Mucosa of descending colon (tissue), 3 donors: Measurements from ENCODE around the gene SFXN2. TPM values are rescaled to one million over a fixed set of nuclear protein-coding genes. Genes with fewer than 3 reads are reported as not detected.

Experiments used
- ATAC-seq: fragments of 200-7000 bp; cut with Tn5 transposase; one replicate; pipeline ENCODE4 v1.9.1; 2020; ENCODE audit warnings: mild to moderate bottlenecking, moderate library complexity
- DNase-seq, 3 donors: peaks; one replicate each; pipeline ENCODE4 v3.0.0-alpha.2; 2020
- H3K36me3 ChIP-seq: fragments of 200-600 bp; one replicate; pipeline ENCODE4 v1.8.0; 2021; ENCODE audit warnings: low read depth, mild to moderate bottlenecking
- H3K4me1 ChIP-seq: fragments of 200-600 bp; one replicate; pipeline ENCODE4 v1.8.0; 2021; ENCODE audit warnings: low read depth, mild to moderate bottlenecking
- H3K4me3 ChIP-seq: fragments of 200-600 bp; one replicate; pipeline ENCODE4 v1.8.0; 2021; ENCODE audit warnings: mild to moderate bottlenecking
- H3K9me3 ChIP-seq: fragments of 200-600 bp; one replicate; pipeline ENCODE4 v1.8.0; 2021; ENCODE audit warnings: mild to moderate bottlenecking
- intact Hi-C, 2 donors: fragments of 100-400 bp; cut with DNase I in 1 of 2; cut with micrococcal nuclease in 1 of 2; formaldehyde crosslinking; loops; one replicate each; pipeline versions ENCODE4 v1.11.0 to v1.11.1; 2022; cut with DNase I, micrococcal nuclease
- total RNA-seq, 3 donors: library from RNA; stranded (reverse); fragmentation: NEBNext Ultra II Directional in 2 of 3; extraction: Animal tissue kit (Norgen Biotek cat#: 25700) in 2 of 3; gene quantifications; one replicate each; pipeline versions ENCODE4 v1.2.1 to v1.2.4, GENCODE V29; 2021 to 2023
- TF ChIP-seq, protein P1 (sequence below): fragments of 200-600 bp; IDR thresholded peaks from one replicate; pipeline ENCODE4 v1.8.0; 2022; ENCODE audit warnings: antibody characterized with exemption, mild to moderate bottlenecking
- donor health status: DM: no; HTN: no; CAD: no; lungs with moderate emphysema.
- donor health status: DM: no; HTN: no; CAD: no.
- donor health status: DM: no; HTN: yes; CAD: no.

Gene SFXN2
- total RNA-seq, 3 donors from 2014 or later, result 6.9 to 19.1 (median 14.2) TPM

DNA sequence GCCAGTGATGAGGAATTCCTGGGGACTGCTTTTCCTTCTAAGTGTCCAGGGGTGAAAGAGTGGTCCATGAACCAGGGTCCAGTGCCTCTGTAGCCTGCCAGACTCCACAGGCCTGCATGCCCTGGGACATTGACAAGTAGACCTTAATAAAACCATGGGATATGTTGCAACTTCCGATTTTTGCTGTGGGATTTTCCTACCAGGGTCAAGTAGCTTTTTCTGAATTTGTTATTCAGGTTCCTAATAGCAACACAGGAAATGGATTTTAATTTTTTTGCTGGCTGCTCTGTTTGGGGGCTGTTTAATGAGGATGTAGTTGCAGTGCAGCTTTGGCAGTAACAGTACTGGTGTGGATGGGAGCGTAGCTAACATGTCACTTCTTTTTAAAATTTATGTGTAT is 71.4 kb downstream of the SFXN2 start:
- DNase-seq (no peak), ATAC-seq (peak; percentile 7)
- H3K4me3 ChIP-seq, result no peak overlapping the region
- no peaks in the 10 kb centered on the region for H3K9me3 ChIP-seq
- H3K36me3 ChIP-seq, result no peaks in the 10 kb centered on the region
- TF ChIP-seq, protein P1, sequence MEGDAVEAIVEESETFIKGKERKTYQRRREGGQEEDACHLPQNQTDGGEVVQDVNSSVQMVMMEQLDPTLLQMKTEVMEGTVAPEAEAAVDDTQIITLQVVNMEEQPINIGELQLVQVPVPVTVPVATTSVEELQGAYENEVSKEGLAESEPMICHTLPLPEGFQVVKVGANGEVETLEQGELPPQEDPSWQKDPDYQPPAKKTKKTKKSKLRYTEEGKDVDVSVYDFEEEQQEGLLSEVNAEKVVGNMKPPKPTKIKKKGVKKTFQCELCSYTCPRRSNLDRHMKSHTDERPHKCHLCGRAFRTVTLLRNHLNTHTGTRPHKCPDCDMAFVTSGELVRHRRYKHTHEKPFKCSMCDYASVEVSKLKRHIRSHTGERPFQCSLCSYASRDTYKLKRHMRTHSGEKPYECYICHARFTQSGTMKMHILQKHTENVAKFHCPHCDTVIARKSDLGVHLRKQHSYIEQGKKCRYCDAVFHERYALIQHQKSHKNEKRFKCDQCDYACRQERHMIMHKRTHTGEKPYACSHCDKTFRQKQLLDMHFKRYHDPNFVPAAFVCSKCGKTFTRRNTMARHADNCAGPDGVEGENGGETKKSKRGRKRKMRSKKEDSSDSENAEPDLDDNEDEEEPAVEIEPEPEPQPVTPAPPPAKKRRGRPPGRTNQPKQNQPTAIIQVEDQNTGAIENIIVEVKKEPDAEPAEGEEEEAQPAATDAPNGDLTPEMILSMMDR, result no peak
- peaks cover 5% of the 10 kb centered on the region for H3K4me1 ChIP-seq
- intact Hi-C loops, result no loop called here

DNA sequence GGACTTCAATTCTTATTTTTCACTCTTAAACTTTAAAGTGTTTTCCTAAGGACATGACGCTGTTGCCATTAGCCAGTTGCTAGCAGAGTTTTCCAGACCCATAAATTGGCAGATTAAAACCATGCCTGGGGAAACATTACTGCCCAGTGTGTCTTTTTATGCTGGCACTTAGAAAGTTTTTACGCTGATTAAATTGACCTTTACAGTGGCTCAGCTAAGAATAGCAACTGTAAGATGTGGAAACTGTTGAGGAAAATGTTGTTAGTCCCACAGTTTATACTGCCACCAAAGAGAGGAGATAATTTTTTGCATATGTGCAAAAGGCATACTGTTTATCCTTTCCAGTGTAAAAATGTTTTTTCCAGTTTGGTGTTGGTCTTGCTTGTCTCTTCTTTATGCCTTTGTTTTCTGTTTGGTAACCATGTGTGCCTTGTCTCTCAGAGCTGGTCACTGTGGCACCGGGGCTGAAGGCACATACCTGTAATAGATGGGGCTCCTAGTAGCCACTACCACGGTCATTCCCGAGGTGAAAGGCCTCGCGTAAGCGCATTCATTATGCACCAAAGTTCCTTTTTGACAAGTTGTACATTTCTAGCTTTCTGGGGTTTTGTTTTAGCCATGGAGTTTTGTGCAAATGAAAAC is 77.4 kb downstream of the SFXN2 start:
- TF ChIP-seq, protein P1, result no peak
- Histone ChIP-seq H3K9me3 (no peaks in the 10 kb centered on the region), H3K36me3 (no peaks in the 10 kb centered on the region), H3K4me1 (peaks cover 11% of the 10 kb centered on the region), H3K4me3 (no peak overlapping the region)
- intact Hi-C loops, result no loop called here
- ATAC-seq, result no peak
- DNase-seq, result no peak

Other genes with a start within 250 kb of the SFXN2 start
- 100 to 1,000 TPM in 1 of 3 donors, 10 to 100 TPM in 2; 70.6 to 121 (median 77.7) TPM for gene ACTR1A, start 211.9 kb upstream of the SFXN2 start, total RNA-seq
- gene SUFU, start 210.7 kb upstream of the SFXN2 start, total RNA-seq, result 10 to 100 TPM in 1 of 3 donors, 1 to 10 TPM in 2; 9.0 to 13.9 (median 9.5) TPM
- gene TRIM8, start 70.2 kb upstream of the SFXN2 start, total RNA-seq, result 10 to 100 TPM; 65.5 to 89.9 (median 71.3) TPM
- 10 to 100 TPM in 1 of 3 donors, 1 to 10 TPM in 2; 2.4 to 11.2 (median 4.4) TPM for gene ARL3, start 239 bp upstream of the SFXN2 start, total RNA-seq
- gene WBP1L, start 29.3 kb downstream of the SFXN2 start, total RNA-seq, result 10 to 100 TPM; 38.9 to 61.3 (median 51.0) TPM
- gene CYP17A1, start 122.8 kb downstream of the SFXN2 start, total RNA-seq, result under 1 TPM in 1 of 3 donors, not detected in 2; 0.96 TPM
- gene BORCS7, start 139.6 kb downstream of the SFXN2 start, total RNA-seq, result 10 to 100 TPM; 17.1 to 18.6 (median 18.4) TPM
- 1 to 10 TPM in 1 of 3 donors, under 1 TPM in 1, not detected in 1; 0.27 to 1.6 TPM for gene AS3MT, start 154.8 kb downstream of the SFXN2 start, total RNA-seq
- 10 to 100 TPM; 22.6 to 53.2 (median 27.3) TPM for gene CNNM2, start 203.7 kb downstream of the SFXN2 start, total RNA-seq